HG03108 (cell line): Measurements from ENCODE around the gene SNAPIN.
"Not testable (repeated sequence)": the region's sequence is repeated elsewhere in the genome, so short reads cannot be mapped to it uniquely, and the experiment has no call there.

Experiments used
- ATAC-seq: cut with Tn5 transposase; IDR thresholded peaks from one replicate; pipeline ENCODE4 v1.9.1; 2021; ENCODE audit warnings: moderate library complexity; ENCODE audit not compliant: unreplicated experiment

SNAPIN gene

GRCh38 chr1:153626904-153627714 is 31.4 kb upstream of the SNAPIN start, which contains the start of gene S100A13:
TSS of gene S100A13 (minus strand) at chr1:153627505. CDS start at chr1:153626472, 1,033 bp downstream.
- no peak for ATAC-seq

- no peak for ATAC-seq
Measured at GRCh38 chr1:153627715-153628626, 30.5 kb upstream of the SNAPIN start, which contains the start of gene S100A1. TSS of gene S100A1 (plus strand) at chr1:153628434. CDS start at chr1:153630522, 2,088 bp downstream.

- ATAC-seq: no peak
Measured at GRCh38 chr1:153628638-153629342, 29.7 kb upstream of the SNAPIN start.

GRCh38 chr1:153629343-153629665 is 29.2 kb upstream of the SNAPIN start:
- no peak for ATAC-seq

- ATAC-seq: no peak
Measured at GRCh38 chr1:153629971-153630370, 28.5 kb upstream of the SNAPIN start.

- no peak for ATAC-seq
Measured at GRCh38 chr1:153630384-153630783, 28.1 kb upstream of the SNAPIN start.

- no peak for ATAC-seq
Measured at GRCh38 chr1:153631047-153632022, 27.2 kb upstream of the SNAPIN start.

GRCh38 chr1:153633161-153633753 is 25.2 kb upstream of the SNAPIN start:
- no peak for ATAC-seq

- ATAC-seq: peak; percentile 95
Measured at GRCh38 chr1:153633754-153634665, 24.5 kb upstream of the SNAPIN start, which contains the start of gene CHTOP. TSS of gene CHTOP (plus strand) at chr1:153634066. CDS start at chr1:153636589, 2,523 bp downstream.

GRCh38 chr1:153635872-153636271 is 22.6 kb upstream of the SNAPIN start:
- no peak for ATAC-seq

GRCh38 chr1:153636312-153636711 is 22.2 kb upstream of the SNAPIN start:
- no peak for ATAC-seq

GRCh38 chr1:153638261-153638660 is 20.2 kb upstream of the SNAPIN start:
- no peak for ATAC-seq

- no peak for ATAC-seq
Measured at GRCh38 chr1:153639280-153639679, 19.2 kb upstream of the SNAPIN start.

- not testable (repeated sequence) for ATAC-seq
Measured at GRCh38 chr1:153640213-153640612, 18.3 kb upstream of the SNAPIN start.

- ATAC-seq: no peak
Measured at GRCh38 chr1:153640861-153641260, 17.6 kb upstream of the SNAPIN start.

GRCh38 chr1:153642161-153642560 is 16.3 kb upstream of the SNAPIN start:
- ATAC-seq: no peak

- no peak for ATAC-seq
Measured at GRCh38 chr1:153643100-153643499, 15.4 kb upstream of the SNAPIN start.

- ATAC-seq: no peak
Measured at GRCh38 chr1:153643816-153644215, 14.7 kb upstream of the SNAPIN start.
